Measurements from ENCODE around the gene NUDT19. TPM values are rescaled to one million over a fixed set of nuclear protein-coding genes. Genes with fewer than 3 reads are reported as not detected.

The NUDT19 gene
- polyA plus RNA-seq, 1 donor (not counting 4 experiments of a cell fraction or from before 2014, with no cell fraction given): 12.2 TPM

DNA sequence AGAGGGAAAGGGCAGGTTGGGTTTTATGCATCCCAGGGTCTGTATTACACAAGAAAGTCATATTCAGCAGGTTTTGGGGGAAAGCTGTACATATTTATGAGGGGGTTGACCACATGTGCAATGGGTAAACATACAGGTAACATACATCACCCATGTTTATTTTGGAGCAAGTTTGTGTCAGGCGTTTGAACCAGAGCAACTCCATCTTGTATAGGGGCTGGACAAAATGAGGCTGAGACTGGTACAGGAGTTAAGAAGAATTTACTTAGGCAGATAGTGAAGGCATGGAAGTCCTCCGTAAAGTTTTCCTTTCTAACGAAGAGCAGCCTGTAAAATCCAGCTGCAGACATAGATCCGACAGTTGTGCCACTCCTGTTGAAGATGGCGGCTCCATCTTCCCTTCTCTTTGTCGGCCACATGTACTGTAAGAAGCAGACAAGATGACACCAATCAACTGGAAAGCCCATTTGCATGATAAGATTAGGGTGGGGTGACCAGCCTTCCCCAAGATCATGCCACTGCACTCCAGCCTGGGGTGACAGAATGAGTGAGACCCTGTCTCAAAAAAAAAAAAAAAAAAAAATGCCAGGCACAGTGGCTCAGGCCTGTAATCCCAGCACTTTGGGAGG lies 4.7 kb upstream of the NUDT19 start:
- dilution Hi-C loops (cut with MboI; ENCODE audit: extremely low pct_ligation_motif_present, low sequenced_read_pairs): no loop called here
- H3K9me3 ChIP-seq (ENCODE audit: control insufficient read depth, low read depth, low read length): no peaks in the 10 kb centered on the region
- no peak overlapping the region for H3K9ac ChIP-seq (ENCODE audit: control insufficient read depth, extremely low read depth, insufficient read depth, low read length)
- no peaks in the 10 kb centered on the region for H3K27me3 ChIP-seq (ENCODE audit: control insufficient read depth, extremely low read depth, insufficient read depth, low read length)
- peaks cover 3% of the 10 kb centered on the region for H3K79me2 ChIP-seq (ENCODE audit: control insufficient read depth, insufficient read depth, low read length)
- no peak for FAIRE-seq
- H3K27ac ChIP-seq (ENCODE audit: control insufficient read depth, insufficient read depth, low read length): no peak overlapping the region
- TF ChIP-seq EZH2 (IDR thresholded peaks at IDR 0.05; ENCODE audit: low read length): no peak
- TF ChIP-seq, protein P1, sequence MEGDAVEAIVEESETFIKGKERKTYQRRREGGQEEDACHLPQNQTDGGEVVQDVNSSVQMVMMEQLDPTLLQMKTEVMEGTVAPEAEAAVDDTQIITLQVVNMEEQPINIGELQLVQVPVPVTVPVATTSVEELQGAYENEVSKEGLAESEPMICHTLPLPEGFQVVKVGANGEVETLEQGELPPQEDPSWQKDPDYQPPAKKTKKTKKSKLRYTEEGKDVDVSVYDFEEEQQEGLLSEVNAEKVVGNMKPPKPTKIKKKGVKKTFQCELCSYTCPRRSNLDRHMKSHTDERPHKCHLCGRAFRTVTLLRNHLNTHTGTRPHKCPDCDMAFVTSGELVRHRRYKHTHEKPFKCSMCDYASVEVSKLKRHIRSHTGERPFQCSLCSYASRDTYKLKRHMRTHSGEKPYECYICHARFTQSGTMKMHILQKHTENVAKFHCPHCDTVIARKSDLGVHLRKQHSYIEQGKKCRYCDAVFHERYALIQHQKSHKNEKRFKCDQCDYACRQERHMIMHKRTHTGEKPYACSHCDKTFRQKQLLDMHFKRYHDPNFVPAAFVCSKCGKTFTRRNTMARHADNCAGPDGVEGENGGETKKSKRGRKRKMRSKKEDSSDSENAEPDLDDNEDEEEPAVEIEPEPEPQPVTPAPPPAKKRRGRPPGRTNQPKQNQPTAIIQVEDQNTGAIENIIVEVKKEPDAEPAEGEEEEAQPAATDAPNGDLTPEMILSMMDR (optimal IDR thresholded peaks at IDR 0.05 in 1 of 3, IDR thresholded peaks at IDR 0.05 in 1 of 3, conservative IDR thresholded peaks at IDR 0.05 in 1 of 3; ENCODE audit: extremely low read depth in 1 of 3, insufficient read depth in 2 of 3, low read length in 3 of 3): no peak
- no peaks in the 10 kb centered on the region for H4K20me1 ChIP-seq (ENCODE audit: control insufficient read depth, extremely low read depth, insufficient read depth, low read length)
- no peak overlapping the region for H2AFZ ChIP-seq (ENCODE audit: control insufficient read depth, low read length)
- no peak for DNase-seq (ENCODE audit: low read depth, low spot score)
- no peak overlapping the region for H3K4me3 ChIP-seq (ENCODE audit: control insufficient read depth in 2 of 3, extremely low read depth in 1 of 3, insufficient read depth in 2 of 3, low read depth in 1 of 3, low read length in 3 of 3)
- no peaks in the 10 kb centered on the region for H3K9me1 ChIP-seq (ENCODE audit: control insufficient read depth, extremely low read depth, insufficient read depth, low read length)
- peaks cover 14% of the 10 kb centered on the region for H3K4me1 ChIP-seq (ENCODE audit: control insufficient read depth, extremely low read depth, insufficient read depth, low read length)
- H3K36me3 ChIP-seq (ENCODE audit: control insufficient read depth in 2 of 2, extremely low read depth in 1 of 2, insufficient read depth in 2 of 2, low read length in 2 of 2): no peaks in the 10 kb centered on the region
- no peak overlapping the region for H3K4me2 ChIP-seq (ENCODE audit: control insufficient read depth, extremely low read depth, insufficient read depth, low read depth, low read length)

DNA sequence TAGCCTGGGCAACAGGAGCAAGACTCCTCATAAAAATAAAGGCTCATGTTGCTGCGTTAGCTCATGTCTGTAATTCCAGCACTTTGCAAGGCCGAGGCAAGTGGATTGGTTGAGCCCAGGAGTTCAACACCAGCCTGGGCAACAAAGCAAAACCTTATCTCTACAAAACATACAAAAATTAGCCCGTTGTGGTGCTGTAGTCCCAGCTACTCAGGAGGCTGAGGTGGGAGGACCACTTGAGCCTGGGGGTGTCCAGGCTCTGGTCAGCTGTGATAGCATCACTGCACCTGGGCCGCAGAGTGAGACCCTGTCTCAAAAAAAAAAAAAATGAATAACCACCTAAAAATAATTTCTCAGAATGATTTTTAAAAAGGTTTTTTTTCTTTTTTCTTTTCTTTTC lies 3.9 kb upstream of the NUDT19 start:
- H2AFZ ChIP-seq (ENCODE audit: control insufficient read depth, low read length): no peak overlapping the region
- H3K9me3 ChIP-seq (ENCODE audit: control insufficient read depth, low read depth, low read length): no peaks in the 10 kb centered on the region
- no peak for DNase-seq (ENCODE audit: low read depth, low spot score)
- no peak overlapping the region for H3K9ac ChIP-seq (ENCODE audit: control insufficient read depth, extremely low read depth, insufficient read depth, low read length)
- dilution Hi-C loops (cut with MboI; ENCODE audit: extremely low pct_ligation_motif_present, low sequenced_read_pairs): no loop called here
- no peaks in the 10 kb centered on the region for H3K36me3 ChIP-seq (ENCODE audit: control insufficient read depth in 2 of 2, extremely low read depth in 1 of 2, insufficient read depth in 2 of 2, low read length in 2 of 2)
- H3K27ac ChIP-seq (ENCODE audit: control insufficient read depth, insufficient read depth, low read length): no peak overlapping the region
- no peak overlapping the region for H3K4me2 ChIP-seq (ENCODE audit: control insufficient read depth, extremely low read depth, insufficient read depth, low read depth, low read length)
- TF ChIP-seq EZH2 (IDR thresholded peaks at IDR 0.05; ENCODE audit: low read length): no peak
- TF ChIP-seq, protein P1 (optimal IDR thresholded peaks at IDR 0.05 in 1 of 3, IDR thresholded peaks at IDR 0.05 in 1 of 3, conservative IDR thresholded peaks at IDR 0.05 in 1 of 3; ENCODE audit: extremely low read depth in 1 of 3, insufficient read depth in 2 of 3, low read length in 3 of 3): no peak
- no peaks in the 10 kb centered on the region for H3K9me1 ChIP-seq (ENCODE audit: control insufficient read depth, extremely low read depth, insufficient read depth, low read length)
- H3K27me3 ChIP-seq (ENCODE audit: control insufficient read depth, extremely low read depth, insufficient read depth, low read length): no peaks in the 10 kb centered on the region
- FAIRE-seq: no peak
- H3K79me2 ChIP-seq (ENCODE audit: control insufficient read depth, insufficient read depth, low read length): peaks cover 10% of the 10 kb centered on the region
- H3K4me1 ChIP-seq (ENCODE audit: control insufficient read depth, extremely low read depth, insufficient read depth, low read length): peaks cover 10% of the 10 kb centered on the region
- H4K20me1 ChIP-seq (ENCODE audit: control insufficient read depth, extremely low read depth, insufficient read depth, low read length): no peaks in the 10 kb centered on the region
- H3K4me3 ChIP-seq (ENCODE audit: control insufficient read depth in 2 of 3, extremely low read depth in 1 of 3, insufficient read depth in 2 of 3, low read depth in 1 of 3, low read length in 3 of 3): no peak overlapping the region

Data from keratinocyte (primary cell).